ENCODE measurements around the gene NF1.

DNA sequence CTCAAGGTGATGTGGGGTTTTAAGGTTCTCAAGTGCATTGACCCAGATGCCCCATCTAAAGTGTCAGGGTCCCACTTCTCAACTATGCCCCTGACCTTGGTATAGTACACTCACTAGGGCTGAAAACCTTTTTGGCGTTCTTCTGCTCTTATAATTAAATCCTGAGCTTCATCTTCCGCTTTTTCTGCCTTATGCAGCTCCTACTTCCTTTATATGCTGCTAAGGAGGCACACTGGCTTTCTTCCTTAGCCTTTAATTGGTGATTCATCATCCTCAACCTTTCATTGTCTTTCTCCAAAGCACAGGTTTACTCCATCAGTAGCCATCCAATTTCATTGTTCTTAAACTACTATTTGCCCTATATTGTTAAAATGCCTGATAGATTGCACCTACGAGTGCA is 5.3 kb upstream of the NF1 start:
- TF ChIP-seq CTCF (IDR thresholded peaks at IDR 0.05) (no peak), POLR2A (IDR thresholded peaks at IDR 0.05) (no peak)

Data from heart left ventricle (tissue), 13 donors.